GM04504 (cell line): Measurements from ENCODE around the gene GPHB5.
A peak's percentile ranks its signal among the peaks of the same experiment; 100 is the strongest.
"Not testable (repeated sequence)": the region's sequence is repeated elsewhere in the genome, so short reads cannot be mapped to it uniquely, and the experiment has no call there.

Source experiments
- DNase-seq: peaks from one replicate; pipeline ENCODE4 v3.0.0-alpha.2; 2012; ENCODE audit warnings: low read depth

The GPHB5 gene

GRCh38 chr14:63295231-63295685 is 23.5 kb downstream of the GPHB5 start:
- no peak for DNase-seq

- no peak for DNase-seq
Observed at GRCh38 chr14:63292805-63293204, 25.9 kb downstream of the GPHB5 start.

GRCh38 chr14:63290741-63291430 is 27.8 kb downstream of the GPHB5 start:
- no peak for DNase-seq

- DNase-seq: no peak
Observed at GRCh38 chr14:63288853-63289252, 29.9 kb downstream of the GPHB5 start.

- peak; percentile 29 for DNase-seq
Observed at GRCh38 chr14:63287666-63288483, 30.9 kb downstream of the GPHB5 start.

- no peak for DNase-seq
Observed at GRCh38 chr14:63286071-63286470, 32.7 kb downstream of the GPHB5 start.

- DNase-seq: no peak
Observed at GRCh38 chr14:63283884-63284248, 34.9 kb downstream of the GPHB5 start.

GRCh38 chr14:63282997-63283883 is 35.5 kb downstream of the GPHB5 start:
- no peak for DNase-seq

GRCh38 chr14:63279933-63280332 is 38.8 kb downstream of the GPHB5 start:
- not testable (repeated sequence) for DNase-seq

- no peak for DNase-seq
Observed at GRCh38 chr14:63277591-63278183, 41.0 kb downstream of the GPHB5 start.

- DNase-seq: no peak
Observed at GRCh38 chr14:63276492-63277342, 42.0 kb downstream of the GPHB5 start.

- DNase-seq: no peak
Observed at GRCh38 chr14:63276016-63276415, 42.7 kb downstream of the GPHB5 start.

- DNase-seq: no peak
Observed at GRCh38 chr14:63275611-63276010, 43.1 kb downstream of the GPHB5 start.

- DNase-seq: no peak
Observed at GRCh38 chr14:63273717-63274655, 44.7 kb downstream of the GPHB5 start.

- no peak for DNase-seq
Observed at GRCh38 chr14:63273129-63273528, 45.6 kb downstream of the GPHB5 start.

- DNase-seq: no peak
Observed at GRCh38 chr14:63269561-63270225, 49.0 kb downstream of the GPHB5 start.

GRCh38 chr14:63268771-63269170 is 50.0 kb downstream of the GPHB5 start:
- DNase-seq: no peak

- no peak for DNase-seq
Observed at GRCh38 chr14:63267171-63267570, 51.6 kb downstream of the GPHB5 start.

GRCh38 chr14:63266106-63266505 is 52.6 kb downstream of the GPHB5 start:
- DNase-seq: no peak
